MM.1S (cell line): ENCODE data around the gene FAM193A.
"Not testable (repeated sequence)": the region's sequence is repeated elsewhere in the genome, so short reads cannot be mapped to it uniquely, and the experiment has no call there.

Source experiments
- DNase-seq: peaks from one replicate; pipeline ENCODE4 v3.0.0-alpha.2; 2015
- H2AFZ ChIP-seq: fragments of 300-600 bp; sonication (generic); 2 replicates; pipeline ENCODE4 v1.6.0; 2016; ENCODE audit warnings: antibody characterized with exemption, low read length
- H3F3A ChIP-seq: fragments of 300-600 bp; sonication (generic); 2 replicates; pipeline ENCODE4 v1.6.1; 2016; ENCODE audit warnings: mild to moderate bottlenecking, antibody characterized with exemption, low read length, moderate library complexity, mixed read lengths; ENCODE audit not compliant: insufficient read depth
- H3K27ac ChIP-seq: fragments of 300-600 bp; sonication (generic); 2 replicates; pipeline ENCODE4 v1.5.1; 2016; ENCODE audit warnings: mild to moderate bottlenecking, low read length
- H3K27me3 ChIP-seq: fragments of 300-600 bp; sonication (generic); replicated peaks from 2 replicates; pipeline ENCODE4 v1.6.0; 2016; ENCODE audit warnings: low read length; ENCODE audit not compliant: insufficient read depth
- H3K36me3 ChIP-seq: fragments of 300-600 bp; sonication (generic); replicated peaks from 2 replicates; pipeline ENCODE4 v1.6.1; 2016; ENCODE audit warnings: mild to moderate bottlenecking, low read length, mixed read lengths; ENCODE audit not compliant: insufficient read depth
- H3K4me1 ChIP-seq: fragments of 300-600 bp; sonication (generic); 2 replicates; pipeline ENCODE4 v1.6.1; 2016; ENCODE audit warnings: low read length, mixed read lengths
- H3K4me2 ChIP-seq: fragments of 300-600 bp; sonication (generic); 2 replicates; pipeline ENCODE4 v1.6.0; 2016; ENCODE audit warnings: low read depth, low read length
- H3K4me3 ChIP-seq: fragments of 300-600 bp; sonication (generic); 2 replicates; pipeline ENCODE4 v1.5.1; 2016; ENCODE audit warnings: low read length, mixed read lengths
- H3K79me2 ChIP-seq: fragments of 300-600 bp; sonication (generic); 2 replicates; pipeline ENCODE4 v1.6.1; 2016; ENCODE audit warnings: mixed run types, low read length, mixed read lengths
- H3K9ac ChIP-seq: fragments of 300-600 bp; sonication (generic); 2 replicates; pipeline ENCODE4 v1.6.1; 2016; ENCODE audit warnings: low read length, mixed read lengths
- H3K9me2 ChIP-seq: fragments of 300-600 bp; sonication (generic); replicated peaks from 2 replicates; pipeline ENCODE4 v1.6.1; 2016; ENCODE audit warnings: mild to moderate bottlenecking, low read length, mixed read lengths; ENCODE audit not compliant: insufficient read depth
- H3K9me3 ChIP-seq: fragments of 300-600 bp; sonication (generic); replicated peaks from 2 replicates; pipeline ENCODE4 v1.6.1; 2016; ENCODE audit warnings: mild to moderate bottlenecking, low read length, mixed read lengths; ENCODE audit not compliant: insufficient read depth
- H4K20me1 ChIP-seq: fragments of 300-600 bp; sonication (generic); 2 replicates; pipeline ENCODE4 v1.6.1; 2016; ENCODE audit warnings: mild to moderate bottlenecking, low read length, moderate library complexity, mixed read lengths; ENCODE audit not compliant: insufficient read depth
- EZH2 ChIP-seq: fragments of 300-600 bp; sonication (generic); optimal IDR thresholded peaks from 2 replicates; pipeline ENCODE3; 2017; ENCODE audit warnings: low read depth, mild to moderate bottlenecking, antibody characterized with exemption, low read length, mixed read lengths
- EZH2phosphoT487 ChIP-seq: fragments of 300-600 bp; sonication (generic); IDR thresholded peaks from 2 replicates; pipeline ENCODE4 v1.6.1; 2018; ENCODE audit warnings: antibody characterized with exemption, low read length
- TF ChIP-seq, protein P1 (sequence below): fragments of 300-600 bp; sonication (generic); IDR thresholded peaks from 2 replicates; pipeline ENCODE4 v1.5.1; 2016; ENCODE audit warnings: antibody characterized with exemption, low read length, mixed read lengths

The FAM193A gene

DNA sequence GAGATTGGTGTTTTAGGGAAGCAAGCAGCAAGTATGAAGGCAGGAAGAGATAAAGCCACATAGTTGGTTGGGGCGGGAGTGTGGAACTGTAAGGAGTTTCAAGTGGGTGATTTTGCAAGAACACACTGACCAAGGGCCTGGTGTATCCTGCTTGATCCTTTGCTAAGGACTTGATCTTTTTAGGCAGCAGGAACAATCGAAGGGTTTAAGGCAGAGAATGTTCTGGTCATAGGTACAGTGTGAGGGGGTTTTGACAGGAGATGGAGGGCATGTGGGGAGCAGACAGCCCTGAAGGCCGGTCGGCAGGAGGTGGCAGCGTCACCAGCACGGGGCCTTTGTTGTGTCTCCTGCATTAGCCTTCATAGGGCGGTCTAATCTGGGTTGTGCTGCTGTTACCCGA is 54.7 kb downstream of the FAM193A start:
- no peak overlapping the region for H2AFZ ChIP-seq
- H3K27me3 ChIP-seq: no peaks in the 10 kb centered on the region
- TF ChIP-seq EZH2phosphoT487 (no peak), EZH2 (no peak)
- TF ChIP-seq, protein P1, sequence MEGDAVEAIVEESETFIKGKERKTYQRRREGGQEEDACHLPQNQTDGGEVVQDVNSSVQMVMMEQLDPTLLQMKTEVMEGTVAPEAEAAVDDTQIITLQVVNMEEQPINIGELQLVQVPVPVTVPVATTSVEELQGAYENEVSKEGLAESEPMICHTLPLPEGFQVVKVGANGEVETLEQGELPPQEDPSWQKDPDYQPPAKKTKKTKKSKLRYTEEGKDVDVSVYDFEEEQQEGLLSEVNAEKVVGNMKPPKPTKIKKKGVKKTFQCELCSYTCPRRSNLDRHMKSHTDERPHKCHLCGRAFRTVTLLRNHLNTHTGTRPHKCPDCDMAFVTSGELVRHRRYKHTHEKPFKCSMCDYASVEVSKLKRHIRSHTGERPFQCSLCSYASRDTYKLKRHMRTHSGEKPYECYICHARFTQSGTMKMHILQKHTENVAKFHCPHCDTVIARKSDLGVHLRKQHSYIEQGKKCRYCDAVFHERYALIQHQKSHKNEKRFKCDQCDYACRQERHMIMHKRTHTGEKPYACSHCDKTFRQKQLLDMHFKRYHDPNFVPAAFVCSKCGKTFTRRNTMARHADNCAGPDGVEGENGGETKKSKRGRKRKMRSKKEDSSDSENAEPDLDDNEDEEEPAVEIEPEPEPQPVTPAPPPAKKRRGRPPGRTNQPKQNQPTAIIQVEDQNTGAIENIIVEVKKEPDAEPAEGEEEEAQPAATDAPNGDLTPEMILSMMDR: no peak
- no peak overlapping the region for H3K4me2 ChIP-seq
- H3K9me3 ChIP-seq: no peaks in the 10 kb centered on the region
- H3K27ac ChIP-seq: no peak overlapping the region
- H3K9me2 ChIP-seq: no peaks in the 10 kb centered on the region
- no peaks in the 10 kb centered on the region for H3K4me1 ChIP-seq
- H3K9ac ChIP-seq: no peak overlapping the region
- peaks cover 6% of the 10 kb centered on the region; the same call in 1 of the 2 replicates for H4K20me1 ChIP-seq
- no peak for DNase-seq
- H3K4me3 ChIP-seq: no peak overlapping the region
- no peaks in the 10 kb centered on the region for H3F3A ChIP-seq
- no peaks in the 10 kb centered on the region for H3K36me3 ChIP-seq
- H3K79me2 ChIP-seq: peaks cover 95% of the 10 kb centered on the region

DNA sequence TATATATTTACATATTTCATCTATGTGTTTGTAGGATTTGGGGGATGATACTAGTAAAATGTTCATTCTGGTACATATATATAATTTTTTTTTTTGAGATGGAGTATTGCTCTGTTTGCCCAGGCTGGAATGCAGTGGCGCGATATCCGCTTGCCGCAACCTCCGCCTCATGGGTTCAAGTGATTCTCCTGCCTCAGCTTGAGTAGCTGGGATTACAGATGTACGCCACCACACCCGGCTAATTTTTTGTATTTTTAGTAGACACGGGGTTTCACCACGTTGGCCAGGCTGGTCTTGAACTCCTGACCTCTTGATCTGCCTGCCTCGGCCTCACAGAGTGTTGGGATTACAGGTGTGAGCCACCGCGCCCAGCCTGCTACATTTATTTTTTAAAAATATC is 55.6 kb downstream of the FAM193A start:
- not testable (repeated sequence) for H3K36me3 ChIP-seq, H3K9me3 ChIP-seq, H3K9ac ChIP-seq, H3K4me1 ChIP-seq, H3K4me3 ChIP-seq, H3F3A ChIP-seq, H3K27me3 ChIP-seq, DNase-seq, H4K20me1 ChIP-seq, H2AFZ ChIP-seq, H3K27ac ChIP-seq, H3K9me2 ChIP-seq, H3K4me2 ChIP-seq
- peaks cover 95% of the 10 kb centered on the region for H3K79me2 ChIP-seq

DNA sequence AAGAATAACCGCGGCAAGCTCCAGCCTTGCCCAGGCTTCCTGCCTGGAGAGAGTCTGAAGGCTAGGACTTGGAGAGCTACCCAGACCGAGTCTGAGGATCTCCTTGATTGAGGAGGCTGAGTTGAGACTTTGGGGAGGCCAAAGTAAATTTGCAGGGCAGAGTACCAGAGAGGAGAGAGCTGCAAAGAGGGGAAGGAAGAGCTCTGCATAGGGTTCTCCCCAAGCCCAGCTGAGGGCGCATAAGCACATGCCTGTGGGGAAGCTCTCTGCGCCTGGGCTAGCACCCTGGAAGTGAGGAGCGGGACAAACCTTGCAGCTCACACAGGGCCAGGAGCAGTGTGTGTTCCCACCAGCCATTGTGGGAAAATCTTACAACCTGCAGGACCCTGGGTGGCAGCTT is 56.1 kb downstream of the FAM193A start:
- no peaks in the 10 kb centered on the region for H3K27me3 ChIP-seq
- H2AFZ ChIP-seq: no peak overlapping the region
- H3K4me1 ChIP-seq: no peaks in the 10 kb centered on the region
- H3K36me3 ChIP-seq: no peaks in the 10 kb centered on the region
- no peak overlapping the region for H3K9ac ChIP-seq
- H3F3A ChIP-seq: no peaks in the 10 kb centered on the region
- H3K9me3 ChIP-seq: no peaks in the 10 kb centered on the region
- no peaks in the 10 kb centered on the region for H3K9me2 ChIP-seq
- DNase-seq: no peak
- TF ChIP-seq EZH2 (no peak), EZH2phosphoT487 (no peak)
- TF ChIP-seq, protein P1: no peak
- no peak overlapping the region for H3K4me3 ChIP-seq
- H3K27ac ChIP-seq: no peak overlapping the region
- H4K20me1 ChIP-seq: peaks cover 13% of the 10 kb centered on the region; the same call in 1 of the 2 replicates
- no peak overlapping the region for H3K4me2 ChIP-seq
- H3K79me2 ChIP-seq: peaks cover 95% of the 10 kb centered on the region

DNA sequence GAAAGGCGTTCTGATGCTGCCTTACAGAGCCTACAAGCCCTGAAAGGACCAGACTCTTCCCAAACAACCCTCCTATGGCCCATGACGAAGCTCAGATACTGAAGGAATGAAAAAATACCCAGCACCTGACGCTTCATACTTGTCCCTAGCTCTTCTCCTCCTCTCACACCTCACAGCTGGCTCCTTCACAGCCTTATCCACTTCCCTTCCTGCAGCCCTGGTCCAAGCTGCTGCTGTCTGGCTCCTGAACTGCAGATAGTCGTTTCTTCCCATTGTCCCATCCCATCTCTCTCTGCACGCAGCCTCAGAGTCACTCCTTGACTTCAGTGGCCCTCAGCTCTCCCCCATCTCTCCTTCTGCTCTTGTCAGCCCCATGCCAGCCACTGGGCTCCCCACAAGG is 56.6 kb downstream of the FAM193A start:
- Histone ChIP-seq H3K4me1 (0 out of 2 replicates have a peak, but pooled peaks cover under 1% of the 10 kb centered on the region), H3K9me3 (no peaks in the 10 kb centered on the region), H2AFZ (no peak overlapping the region), H3F3A (no peaks in the 10 kb centered on the region), H3K9me2 (no peaks in the 10 kb centered on the region), H3K36me3 (no peaks in the 10 kb centered on the region), H3K27me3 (no peaks in the 10 kb centered on the region), H4K20me1 (peaks cover 13% of the 10 kb centered on the region; the same call in 1 of the 2 replicates), H3K79me2 (peaks cover 95% of the 10 kb centered on the region), H3K27ac (no peak overlapping the region), H3K4me2 (no peak overlapping the region), H3K4me3 (no peak overlapping the region), H3K9ac (no peak overlapping the region)
- DNase-seq: no peak
- TF ChIP-seq, protein P1: no peak
- TF ChIP-seq EZH2 (no peak), EZH2phosphoT487 (no peak)
